H9 (cell line): Measurements from ENCODE around the gene MGAT4C. TPM values are rescaled to one million over a fixed set of nuclear protein-coding genes. Genes with fewer than 3 reads are reported as not detected.

Source experiments
- DNase-seq: peaks from one replicate; pipeline ENCODE4 v3.0.0-alpha.2; 2017
- H2AFZ ChIP-seq: one replicate; pipeline ENCODE4 v1.6.1; 2013; ENCODE audit warnings: mild to moderate bottlenecking, low read length, control low read depth, moderate library complexity
- H2AK5ac ChIP-seq: 2 replicates; pipeline ENCODE4 v1.6.1; 2013; ENCODE audit warnings: low read length, control low read depth, mixed read lengths; ENCODE audit not compliant: insufficient read length
- H2BK120ac ChIP-seq: one replicate; pipeline ENCODE4 v1.6.1; 2013; ENCODE audit warnings: low read depth, mild to moderate bottlenecking, low read length, control low read depth, inconsistent platforms; ENCODE audit not compliant: poor library complexity, severe bottlenecking
- H2BK12ac ChIP-seq: 2 replicates; pipeline ENCODE4 v1.6.1; 2013; ENCODE audit warnings: low read length, control low read depth, mixed read lengths, low read depth; ENCODE audit not compliant: insufficient read length
- H2BK15ac ChIP-seq: 2 replicates; pipeline ENCODE4 v1.6.1; 2013; ENCODE audit warnings: low read depth, low read length, control low read depth
- H2BK20ac ChIP-seq: one replicate; pipeline ENCODE4 v1.6.1; 2013; ENCODE audit warnings: low read depth, mild to moderate bottlenecking, low read length, control low read depth, inconsistent platforms; ENCODE audit not compliant: poor library complexity, severe bottlenecking
- H2BK5ac ChIP-seq: 2 replicates; pipeline ENCODE4 v1.6.1; 2013; ENCODE audit warnings: low read length, control low read depth, mixed read lengths; ENCODE audit not compliant: insufficient read length
- H3K14ac ChIP-seq: 2 replicates; pipeline ENCODE4 v1.6.1; 2013; ENCODE audit warnings: low read length, control low read depth; ENCODE audit not compliant: insufficient read depth
- H3K18ac ChIP-seq: 2 replicates; pipeline ENCODE4 v1.6.1; 2013; ENCODE audit warnings: low read depth, mild to moderate bottlenecking, mixed read lengths, low read length, control low read depth; ENCODE audit not compliant: insufficient read length
- H3K23ac ChIP-seq: 2 replicates; pipeline ENCODE4 v1.6.1; 2013; ENCODE audit warnings: low read length, control low read depth, mixed read lengths, low read depth; ENCODE audit not compliant: insufficient read length
- H3K23me2 ChIP-seq: 2 replicates; pipeline ENCODE4 v1.6.1; 2013; ENCODE audit warnings: low read depth, mild to moderate bottlenecking, mixed read lengths, low read length, control low read depth; ENCODE audit not compliant: insufficient read length, poor library complexity, severe bottlenecking
- H3K27ac ChIP-seq: 2 replicates; pipeline ENCODE4 v1.5.1; 2013; ENCODE audit warnings: low read length, control low read depth, mixed read lengths, low read depth; ENCODE audit not compliant: insufficient read length
- H3K27me3 ChIP-seq: 2 replicates; pipeline ENCODE4 v1.6.1; 2013; ENCODE audit warnings: low read length, control low read depth, inconsistent platforms; ENCODE audit not compliant: insufficient read depth
- H3K4ac ChIP-seq: 2 replicates; pipeline ENCODE4 v1.6.1; 2013; ENCODE audit warnings: low read depth, mild to moderate bottlenecking, control low read depth, inconsistent platforms, low read length, moderate library complexity
- H3K4me1 ChIP-seq: 2 replicates; pipeline ENCODE4 v1.6.1; 2013; ENCODE audit warnings: low read length, control low read depth, inconsistent platforms; ENCODE audit not compliant: insufficient read depth
- H3K4me2 ChIP-seq: 2 replicates; pipeline ENCODE4 v1.6.1; 2013; ENCODE audit warnings: low read length, control low read depth, mixed read lengths; ENCODE audit not compliant: insufficient read length, insufficient read depth
- H3K56ac ChIP-seq: 2 replicates; pipeline ENCODE4 v1.6.1; 2013; ENCODE audit warnings: low read depth, mild to moderate bottlenecking, mixed read lengths, low read length, control low read depth; ENCODE audit not compliant: insufficient read length
- H3K79me1 ChIP-seq: 2 replicates; pipeline ENCODE4 v1.6.1; 2013; ENCODE audit warnings: low read depth, mild to moderate bottlenecking, moderate library complexity, low read length, control low read depth, inconsistent platforms; ENCODE audit not compliant: insufficient read depth, poor library complexity, severe bottlenecking
- H3K79me2 ChIP-seq: 2 replicates; pipeline ENCODE4 v1.6.1; 2013; ENCODE audit warnings: low read length, control low read depth, inconsistent platforms; ENCODE audit not compliant: insufficient read depth
- H3K9ac ChIP-seq: 2 replicates; pipeline ENCODE4 v1.6.1; 2013; ENCODE audit warnings: low read length, control low read depth, mixed read lengths; ENCODE audit not compliant: insufficient read length; ENCODE audit errors: extremely low read depth
- H3K9me3 ChIP-seq: one replicate; pipeline ENCODE4 v1.6.1; 2013; ENCODE audit warnings: low read depth, low read length, inconsistent platforms; ENCODE audit not compliant: control insufficient read depth
- H3T11ph ChIP-seq: one replicate; pipeline ENCODE4 v1.6.1; 2013; ENCODE audit warnings: mild to moderate bottlenecking, low read length, control low read depth, inconsistent platforms
- H4K20me1 ChIP-seq: one replicate; pipeline ENCODE4 v1.6.1; 2013; ENCODE audit not compliant: control insufficient read depth, insufficient read length, insufficient read depth
- H4K5ac ChIP-seq: 2 replicates; pipeline ENCODE4 v1.6.1; 2013; ENCODE audit warnings: low read depth, mild to moderate bottlenecking, mixed read lengths, low read length, control low read depth; ENCODE audit not compliant: insufficient read length
- H4K8ac ChIP-seq: replicated peaks from 2 replicates; pipeline ENCODE4 v1.6.1; 2013; ENCODE audit warnings: low read length, control low read depth, mixed read lengths, low read depth; ENCODE audit not compliant: insufficient read length
- H4K91ac ChIP-seq: 2 replicates; pipeline ENCODE4 v1.6.1; 2013; ENCODE audit warnings: low read depth, mild to moderate bottlenecking, moderate library complexity, mixed read lengths, low read length, control low read depth; ENCODE audit not compliant: insufficient read length
- H3K27ac Mint-ChIP-seq, 3 experiments: 2 replicates in 2 of 3; 3 replicates in 1 of 3; pipeline ENCODE4 v1.8.0; 2020 to 2021; ENCODE audit warnings: mixed read lengths in 3 of 3, mild to moderate bottlenecking in 1 of 3, moderate library complexity in 1 of 3
- H3K27me3 Mint-ChIP-seq: 2 replicates; pipeline ENCODE4 v1.8.0; 2021; ENCODE audit warnings: low read depth, mild to moderate bottlenecking, moderate library complexity, mixed read lengths
- H3K36me3 Mint-ChIP-seq, 3 experiments: 2 replicates in 2 of 3; 3 replicates in 1 of 3; pipeline ENCODE4 v1.8.0; 2020 to 2021; ENCODE audit warnings: low read depth in 3 of 3, mixed read lengths in 3 of 3; ENCODE audit not compliant: insufficient read depth in 1 of 3
- H3K4me1 Mint-ChIP-seq, 2 experiments: 2 replicates each; pipeline ENCODE4 v1.8.0; 2020; ENCODE audit warnings: mixed read lengths in 2 of 2
- H3K4me3 Mint-ChIP-seq, 2 experiments: 2 replicates in 1 of 2; 3 replicates in 1 of 2; pipeline ENCODE4 v1.8.0; 2020 to 2021; ENCODE audit warnings: mild to moderate bottlenecking in 2 of 2, mixed read lengths in 2 of 2, moderate library complexity in 1 of 2
- H3K9me3 Mint-ChIP-seq, 2 experiments: 2 replicates in 1 of 2; 3 replicates in 1 of 2; pipeline ENCODE4 v1.8.0; 2020; ENCODE audit warnings: mild to moderate bottlenecking in 2 of 2, mixed read lengths in 2 of 2, moderate library complexity in 1 of 2
- CTCF ChIP-seq: fragments of 200-600 bp; sonication (generic); conservative IDR thresholded peaks from 3 replicates; pipeline ENCODE4 v1.8.0; 2021; ENCODE audit warnings: antibody characterized with exemption, mild to moderate bottlenecking
- WGBS: extraction: QIAGEN DNeasy Blood & Tissue Kit; methylation state at CpG from one replicate; pipeline ENCODE4 v1.1.7; 2013; ENCODE audit warnings: missing lambda C conversion rate, low lambda C conversion rate, mixed read lengths; ENCODE audit not compliant: insufficient read length; ENCODE audit errors: extremely low coverage; 5-methylcytosine and 5-hydroxymethylcytosine counted together
- total RNA-seq: library from RNA; stranded (reverse); gene quantifications from 2 replicates; pipeline ENCODE4 v1.2.1, GENCODE V29; 2021

The MGAT4C gene
- total RNA-seq, 1 experiment from 2014 or later: 1.3 TPM

- Histone ChIP-seq H4K5ac (no peak overlapping the region), H4K91ac (no peak overlapping the region), H2BK120ac (no peak overlapping the region), H4K8ac (no peak overlapping the region), H2BK20ac (no peak overlapping the region), H2BK15ac (no peak overlapping the region), H3T11ph (no peak overlapping the region), H2BK5ac (no peak overlapping the region), H3K9ac (no peak overlapping the region), H3K14ac (no peak overlapping the region), H3K79me2 (no peaks in the 10 kb centered on the region), H3K27me3 (no peaks in the 10 kb centered on the region), H3K23me2 (no peaks in the 10 kb centered on the region), H3K79me1 (no peaks in the 10 kb centered on the region), H3K4ac (no peak overlapping the region), H3K9me3 (no peaks in the 10 kb centered on the region), H3K18ac (no peak overlapping the region), H3K56ac (no peak overlapping the region), H3K4me2 (no peak overlapping the region), H2BK12ac (no peak overlapping the region), H2AK5ac (no peak overlapping the region), H3K27ac (no peak overlapping the region), H3K23ac (no peak overlapping the region), H3K4me1 (no peaks in the 10 kb centered on the region), H4K20me1 (no peaks in the 10 kb centered on the region), H2AFZ (no peak overlapping the region)
- Mint-ChIP-seq H3K4me1 (no peaks in the 10 kb centered on the region), H3K4me3 (no peak overlapping the region), H3K9me3 (no peaks in the 10 kb centered on the region), H3K27me3 (no peaks in the 10 kb centered on the region), H3K36me3 (no peaks in the 10 kb centered on the region), H3K27ac (no peak overlapping the region)
- no peak for TF ChIP-seq CTCF
- no CpG with 5 or more reads among the region's 1 CpG for WGBS
- no peak for DNase-seq
Observed at GRCh38 chr12:86170051-86170450, 86.1 kb downstream of the MGAT4C start.
